ENCODE measurements around the gene PRICKLE2.

The PRICKLE2 gene

GRCh38 chr3:64187065-64187959 lies 38.0 kb downstream of the PRICKLE2 start:
- Histone ChIP-seq H3K79me2 (ENCODE audit: low read length) (no peaks in the 10 kb centered on the region), H3F3A (ENCODE audit: insufficient read depth, low read length) (no peaks in the 10 kb centered on the region), H3K9me3 (replicated peaks; ENCODE audit: insufficient read depth, low read length) (no peaks in the 10 kb centered on the region), H3K36me3 (replicated peaks; ENCODE audit: insufficient read depth, low read length) (no peaks in the 10 kb centered on the region), H4K20me1 (ENCODE audit: insufficient read depth, low read length) (no peaks in the 10 kb centered on the region), H3K9me2 (replicated peaks; ENCODE audit: insufficient read depth, low read length) (no peaks in the 10 kb centered on the region), H3K27me3 (replicated peaks; ENCODE audit: insufficient read depth, low read length) (no peaks in the 10 kb centered on the region), H3K4me2 (ENCODE audit: low read depth, low read length) (no peak overlapping the region), H3K9ac (ENCODE audit: low read length) (no peak overlapping the region), H3K4me1 (ENCODE audit: low read length) (no peaks in the 10 kb centered on the region), H2AFZ (ENCODE audit: low read length) (no peak overlapping the region), H3K4me3 (ENCODE audit: low read length) (no peak overlapping the region), H3K27ac (ENCODE audit: low read length) (no peak overlapping the region)
- TF ChIP-seq EZH2 (optimal IDR thresholded peaks at IDR 0.05; ENCODE audit: low read depth, low read length) (no peak), EZH2phosphoT487 (IDR thresholded peaks at IDR 0.05; ENCODE audit: low read length) (no peak), CTCF (IDR thresholded peaks at IDR 0.05; ENCODE audit: low read length) (no peak)
- DNase-seq: no peak

- DNase-seq: no peak
- Histone ChIP-seq H3K4me2 (ENCODE audit: low read depth, low read length) (no peak overlapping the region), H3F3A (ENCODE audit: insufficient read depth, low read length) (no peaks in the 10 kb centered on the region), H3K79me2 (ENCODE audit: low read length) (no peaks in the 10 kb centered on the region), H3K27ac (ENCODE audit: low read length) (no peak overlapping the region), H4K20me1 (ENCODE audit: insufficient read depth, low read length) (no peaks in the 10 kb centered on the region), H2AFZ (ENCODE audit: low read length) (no peak overlapping the region), H3K27me3 (replicated peaks; ENCODE audit: insufficient read depth, low read length) (no peaks in the 10 kb centered on the region), H3K9me2 (replicated peaks; ENCODE audit: insufficient read depth, low read length) (no peaks in the 10 kb centered on the region), H3K9ac (ENCODE audit: low read length) (no peak overlapping the region), H3K4me3 (ENCODE audit: low read length) (no peak overlapping the region), H3K36me3 (replicated peaks; ENCODE audit: insufficient read depth, low read length) (no peaks in the 10 kb centered on the region), H3K4me1 (ENCODE audit: low read length) (no peaks in the 10 kb centered on the region), H3K9me3 (replicated peaks; ENCODE audit: insufficient read depth, low read length) (no peaks in the 10 kb centered on the region)
- no peak for TF ChIP-seq CTCF (IDR thresholded peaks at IDR 0.05; ENCODE audit: low read length)
- no peak for TF ChIP-seq EZH2 (optimal IDR thresholded peaks at IDR 0.05; ENCODE audit: low read depth, low read length)
- no peak for TF ChIP-seq EZH2phosphoT487 (IDR thresholded peaks at IDR 0.05; ENCODE audit: low read length)
Observed at GRCh38 chr3:64186667-64187064, 38.6 kb downstream of the PRICKLE2 start.

- H3K79me2 ChIP-seq (ENCODE audit: low read length): no peaks in the 10 kb centered on the region
- DNase-seq: no peak
Observed at GRCh38 chr3:64185436-64185835, 39.8 kb downstream of the PRICKLE2 start.

More at GRCh38 chr3:64185436-64185835, 39.8 kb downstream of the PRICKLE2 start:
- no peaks in the 10 kb centered on the region for H3F3A ChIP-seq (ENCODE audit: insufficient read depth, low read length)
- H4K20me1 ChIP-seq (ENCODE audit: insufficient read depth, low read length): no peaks in the 10 kb centered on the region
- H2AFZ ChIP-seq (ENCODE audit: low read length): no peak overlapping the region
- no peaks in the 10 kb centered on the region for H3K9me2 ChIP-seq (replicated peaks; ENCODE audit: insufficient read depth, low read length)
- no peak overlapping the region for H3K4me2 ChIP-seq (ENCODE audit: low read depth, low read length)
- no peaks in the 10 kb centered on the region for H3K27me3 ChIP-seq (replicated peaks; ENCODE audit: insufficient read depth, low read length)
- TF ChIP-seq EZH2 (optimal IDR thresholded peaks at IDR 0.05; ENCODE audit: low read depth, low read length): no peak
- no peak for TF ChIP-seq CTCF (IDR thresholded peaks at IDR 0.05; ENCODE audit: low read length)
- TF ChIP-seq EZH2phosphoT487 (IDR thresholded peaks at IDR 0.05; ENCODE audit: low read length): no peak
- H3K4me3 ChIP-seq (ENCODE audit: low read length): no peak overlapping the region
- no peak overlapping the region for H3K27ac ChIP-seq (ENCODE audit: low read length)
- H3K4me1 ChIP-seq (ENCODE audit: low read length): no peaks in the 10 kb centered on the region
- H3K9ac ChIP-seq (ENCODE audit: low read length): no peak overlapping the region
- no peaks in the 10 kb centered on the region for H3K36me3 ChIP-seq (replicated peaks; ENCODE audit: insufficient read depth, low read length)
- no peaks in the 10 kb centered on the region for H3K9me3 ChIP-seq (replicated peaks; ENCODE audit: insufficient read depth, low read length)

Data from MM.1S (cell line).